HG03342 (cell line): Measurements from ENCODE around the gene GAK.
"Not testable (repeated sequence)": the region's sequence is repeated elsewhere in the genome, so short reads cannot be mapped to it uniquely, and the experiment has no call there.

ENCODE experiments used
- ATAC-seq: cut with Tn5 transposase; IDR thresholded peaks from one replicate; pipeline ENCODE4 v1.9.1; 2021; ENCODE audit warnings: mild to moderate bottlenecking, moderate library complexity; ENCODE audit not compliant: unreplicated experiment

The GAK gene

DNA sequence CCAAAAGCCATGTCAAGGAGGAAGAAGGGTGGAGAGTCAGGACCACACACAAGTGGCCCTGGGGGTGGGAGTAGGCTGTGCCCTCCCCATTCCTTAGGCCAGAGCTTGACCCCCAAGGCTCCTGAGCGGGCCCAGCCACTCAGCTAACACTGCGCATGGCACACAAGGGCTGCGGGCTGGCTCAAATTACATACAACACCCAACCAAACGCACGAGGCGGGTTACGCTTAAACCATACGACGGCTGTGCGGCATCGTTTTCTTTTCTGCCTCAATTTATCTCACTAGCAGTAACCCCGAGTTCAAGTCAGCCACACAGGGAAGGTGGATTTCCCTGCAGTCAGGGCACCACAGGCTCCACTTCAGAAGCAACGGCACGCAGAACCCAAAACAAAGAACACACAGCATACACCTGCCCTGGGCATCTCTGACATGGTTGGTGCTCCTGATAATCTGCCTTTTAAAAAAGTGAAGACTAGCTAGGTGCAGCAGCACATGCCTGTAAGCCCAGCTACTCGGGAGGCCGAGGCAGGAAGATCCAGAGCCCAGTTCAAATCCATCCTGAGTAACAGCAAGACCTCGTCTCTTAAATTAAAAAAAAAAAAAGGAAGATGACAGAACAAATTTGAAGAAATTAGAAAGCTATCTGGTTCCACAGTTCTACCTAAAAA is 2.9 kb downstream of the GAK start:
- ATAC-seq, result no peak

DNA sequence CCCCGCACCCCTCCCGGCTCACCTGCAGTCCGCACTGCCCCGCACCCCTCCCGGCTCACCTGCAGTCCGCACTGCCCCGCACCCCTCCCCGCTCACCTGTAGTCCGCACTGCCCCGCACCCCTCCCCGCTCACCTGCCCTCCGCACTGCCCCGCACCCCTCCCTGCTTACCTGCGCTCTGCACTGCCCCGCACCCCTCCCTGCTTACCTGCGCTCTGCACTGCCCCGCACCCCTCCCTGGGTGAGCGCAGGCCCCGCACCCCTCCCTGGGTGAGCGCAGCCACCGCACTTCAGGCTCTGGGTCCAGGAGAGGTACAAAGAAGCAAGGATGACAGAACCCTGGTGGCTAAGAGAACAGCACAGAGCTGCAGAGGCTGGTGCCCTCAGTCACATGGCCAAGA is 4.5 kb downstream of the GAK start:
- not testable (repeated sequence) for ATAC-seq

DNA sequence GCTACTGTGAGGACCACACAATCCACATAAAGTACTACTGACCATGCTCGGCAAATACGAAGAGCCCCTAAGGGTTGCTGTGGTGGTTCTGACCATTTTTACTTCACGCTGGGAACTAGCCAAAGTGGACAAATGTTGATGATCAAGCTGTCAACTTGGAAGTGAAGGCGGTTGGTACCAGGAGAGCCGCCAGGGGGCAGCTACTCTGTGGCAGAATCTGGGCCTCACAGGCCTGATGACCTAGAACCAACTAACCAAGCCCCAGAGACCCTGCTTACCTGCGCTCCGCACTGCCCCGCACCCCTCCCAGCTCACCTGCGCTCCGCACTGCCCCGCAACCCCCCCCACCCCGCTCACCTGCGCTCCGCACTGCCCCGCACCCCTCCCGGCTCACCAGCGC is 5.6 kb downstream of the GAK start:
- no peak for ATAC-seq

DNA sequence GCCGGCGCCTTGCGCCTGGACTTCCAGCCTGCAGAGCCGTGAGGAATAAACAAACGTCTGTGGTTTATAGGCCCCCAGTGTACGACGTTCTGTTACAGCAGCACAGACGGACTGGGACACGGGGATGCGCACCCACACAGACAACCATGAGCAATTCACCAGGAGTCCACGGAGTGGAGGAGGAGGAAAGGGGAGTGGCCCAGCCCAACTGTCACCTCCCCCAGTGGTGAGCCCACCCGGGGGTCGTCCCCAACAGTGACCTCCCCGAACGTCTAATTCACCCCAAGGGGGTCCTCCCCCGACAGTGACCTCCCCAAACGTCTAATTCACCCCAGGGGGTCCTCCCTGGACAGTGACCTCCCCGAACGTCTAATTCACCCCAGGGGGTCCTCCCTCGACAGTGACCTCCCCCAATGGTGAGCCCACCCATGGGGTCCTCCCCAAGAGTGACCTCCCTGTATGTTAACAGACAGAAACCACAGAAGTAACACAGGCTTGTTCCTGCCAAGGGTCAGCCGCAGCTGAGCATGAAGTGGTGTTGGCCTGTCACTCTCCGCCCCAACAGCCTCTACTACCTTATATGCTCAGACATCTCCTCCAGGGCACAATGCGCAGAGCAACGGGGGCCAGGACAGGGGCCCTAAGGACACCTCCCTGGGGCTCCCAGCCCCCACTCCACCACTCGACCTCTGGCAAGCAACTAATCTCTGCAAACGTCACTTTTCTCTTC is 6.2 kb downstream of the GAK start:
- no peak for ATAC-seq

DNA sequence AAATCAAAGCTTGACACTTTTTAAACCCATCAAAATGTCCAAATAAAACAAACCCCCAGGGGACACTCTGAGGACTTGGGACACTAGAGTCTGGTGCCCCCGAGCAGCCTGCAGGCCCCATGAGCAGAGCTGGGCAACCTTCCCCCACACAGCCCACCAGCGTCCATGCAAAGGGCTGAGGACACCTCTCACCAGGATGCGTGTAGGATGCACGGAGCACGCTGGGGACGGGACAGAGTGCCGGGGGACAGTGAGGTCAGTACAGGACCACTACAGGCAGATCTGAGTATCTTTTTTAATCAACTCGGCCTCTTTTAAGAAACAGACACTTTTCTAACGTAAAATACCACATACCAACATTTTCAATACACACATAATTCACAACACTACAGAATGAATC is 6.9 kb downstream of the GAK start:
- ATAC-seq, result no peak

DNA sequence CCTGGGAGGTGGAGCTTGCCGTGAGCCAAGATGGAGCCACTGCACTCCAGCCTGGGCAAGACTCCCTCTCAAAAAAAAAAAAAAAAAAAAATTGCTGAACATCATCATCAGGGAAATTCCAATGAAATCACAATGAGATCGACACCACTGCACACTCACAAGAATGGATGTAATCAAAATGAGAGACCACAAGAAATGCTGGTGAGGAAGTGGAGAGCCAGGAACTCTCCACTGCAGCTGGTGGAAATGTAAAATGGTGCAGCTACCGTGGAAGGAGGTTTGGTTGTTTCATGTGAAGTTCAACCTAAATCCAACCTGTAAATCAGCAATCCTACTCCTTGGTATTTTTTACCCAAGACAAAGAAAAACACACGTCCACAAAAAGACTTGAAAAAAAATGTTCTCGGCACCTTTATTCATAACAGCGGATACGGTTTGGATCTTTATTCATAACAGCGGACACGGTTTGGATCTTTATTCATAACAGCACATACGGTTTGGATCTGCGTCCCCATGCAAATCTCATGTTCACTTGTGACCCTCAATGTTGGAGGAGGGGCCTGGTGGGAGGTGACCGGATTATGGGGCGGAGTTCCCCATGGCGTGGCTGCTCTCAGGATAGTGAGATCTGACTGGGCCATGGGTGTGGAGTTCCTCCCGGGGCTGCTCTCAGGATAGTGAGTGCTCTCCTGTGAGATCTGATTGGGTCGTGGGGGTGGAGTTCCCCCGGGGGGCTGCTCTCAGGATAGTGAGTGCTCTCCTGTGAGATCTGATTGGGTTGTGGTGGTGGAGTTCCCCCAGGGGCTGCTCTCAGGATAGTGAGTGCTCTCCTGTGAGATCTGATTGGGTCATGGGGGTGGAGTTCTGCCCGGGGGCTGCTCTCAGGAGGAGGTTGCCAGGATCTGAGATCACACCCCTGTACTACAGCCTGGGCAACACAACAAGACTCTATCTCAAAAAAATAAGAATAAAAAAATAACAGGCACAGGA is 7.7 kb downstream of the GAK start:
- ATAC-seq, result peak; percentile 42

DNA sequence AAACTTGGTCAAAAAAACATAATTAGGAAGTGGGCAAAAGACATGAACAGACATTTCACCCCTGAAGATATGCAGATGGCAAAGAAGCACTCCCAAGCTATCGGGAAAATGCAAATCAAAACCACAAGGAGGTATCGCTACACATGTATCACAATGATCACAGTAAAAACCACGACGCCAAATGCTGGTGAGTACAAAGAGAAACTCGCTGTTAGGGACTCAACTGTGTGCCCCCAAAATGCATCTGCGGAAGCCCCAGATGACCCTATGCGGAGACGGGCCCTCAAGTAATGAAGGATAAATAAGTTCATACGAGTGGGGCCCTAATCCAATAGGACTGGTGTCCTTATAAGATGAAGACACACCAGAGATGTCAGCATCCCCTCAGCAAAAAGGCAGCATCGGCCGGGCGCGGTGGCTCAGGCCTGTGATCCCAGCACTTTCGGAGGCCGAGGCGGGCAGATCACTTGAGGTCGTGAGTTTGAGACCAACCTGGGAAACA is 10.2 kb downstream of the GAK start:
- peak; percentile 37 for ATAC-seq

DNA sequence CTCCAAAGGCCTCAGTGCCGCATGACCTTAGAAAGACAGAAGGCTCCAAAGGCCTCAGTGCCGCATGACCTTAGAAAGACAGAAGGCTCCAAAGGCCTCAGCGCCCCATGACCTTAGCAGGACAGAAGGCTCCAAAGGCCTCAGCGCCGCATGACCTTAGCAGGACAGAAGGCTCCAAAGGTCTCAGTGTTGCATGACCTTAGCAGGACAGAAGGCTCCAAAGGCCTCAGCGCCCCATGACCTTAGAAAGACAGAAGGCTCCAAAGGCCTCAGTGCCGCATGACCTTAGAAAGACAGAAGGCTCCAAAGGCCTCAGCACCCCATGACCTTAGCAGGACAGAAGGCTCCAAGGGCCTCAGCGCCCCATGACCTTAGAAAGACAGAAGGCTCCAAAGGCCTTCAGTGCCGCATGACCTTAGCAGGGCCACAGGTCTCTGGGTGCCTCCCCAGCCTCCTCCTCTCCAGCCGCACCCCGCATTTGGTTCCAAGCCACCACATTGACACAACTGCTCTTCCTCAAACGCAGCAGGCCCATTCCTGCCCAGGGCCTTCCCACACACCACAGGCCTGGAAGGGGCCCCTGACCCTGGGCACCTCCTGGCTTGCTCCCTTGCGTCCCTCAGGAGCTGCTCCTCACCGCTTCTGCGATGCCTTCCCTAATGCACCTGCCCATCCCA is 13.0 kb downstream of the GAK start:
- ATAC-seq, result not testable (repeated sequence)

DNA sequence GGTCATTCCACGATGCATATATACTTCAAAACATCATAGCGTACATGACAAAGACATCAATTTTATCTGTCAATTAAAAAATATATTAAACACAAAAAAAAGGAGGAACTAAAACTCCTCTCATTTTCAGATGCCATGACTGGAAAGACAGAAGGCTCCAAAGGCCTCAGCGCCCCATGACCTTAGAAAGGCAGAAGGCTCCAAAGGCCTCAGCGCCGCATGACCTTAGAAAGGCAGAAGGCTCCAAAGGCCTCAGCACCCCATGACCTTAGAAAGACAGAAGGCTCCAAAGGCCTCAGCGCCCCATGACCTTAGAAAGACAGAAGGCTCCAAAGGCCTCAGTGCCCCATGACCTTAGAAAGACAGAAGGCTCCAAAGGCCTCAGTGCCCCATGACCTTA is 13.5 kb downstream of the GAK start:
- not testable (repeated sequence) for ATAC-seq

DNA sequence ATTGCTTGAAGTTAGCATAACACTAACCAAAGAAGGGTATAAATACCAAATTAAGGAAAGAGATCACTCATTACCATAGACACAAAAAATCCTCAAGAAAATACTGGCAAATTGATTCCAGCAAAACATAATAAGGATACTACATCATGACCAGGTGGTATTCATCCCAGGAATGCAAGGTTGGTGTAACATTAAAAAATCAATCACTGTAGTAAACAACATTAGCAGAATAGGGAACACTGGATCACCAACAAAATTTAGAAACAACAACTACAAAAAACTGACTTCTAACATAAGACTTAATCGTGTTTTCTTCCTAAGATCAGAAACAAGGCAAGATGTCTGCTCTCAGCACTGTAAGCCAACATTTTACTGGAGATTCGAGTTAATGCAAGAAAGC is 14.1 kb downstream of the GAK start:
- ATAC-seq, result no peak

DNA sequence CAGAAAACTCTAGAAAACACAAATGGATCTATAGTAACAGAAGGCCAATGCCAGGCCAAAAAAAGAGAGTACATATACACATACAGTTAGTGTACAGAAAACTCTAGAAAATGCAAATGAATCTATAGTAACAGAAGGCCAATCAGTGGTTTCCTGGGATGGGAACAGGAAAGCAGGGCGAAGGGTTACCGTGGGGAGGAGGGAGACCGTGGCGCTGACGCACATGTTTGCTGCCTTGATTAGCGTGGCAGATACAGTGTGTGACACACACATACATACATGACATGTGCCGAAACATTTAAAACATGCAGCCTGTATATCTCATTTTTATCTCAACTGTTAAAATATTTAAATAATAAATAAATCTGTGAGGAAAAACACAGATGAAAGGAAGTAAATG is 14.7 kb downstream of the GAK start:
- ATAC-seq, result no peak

DNA sequence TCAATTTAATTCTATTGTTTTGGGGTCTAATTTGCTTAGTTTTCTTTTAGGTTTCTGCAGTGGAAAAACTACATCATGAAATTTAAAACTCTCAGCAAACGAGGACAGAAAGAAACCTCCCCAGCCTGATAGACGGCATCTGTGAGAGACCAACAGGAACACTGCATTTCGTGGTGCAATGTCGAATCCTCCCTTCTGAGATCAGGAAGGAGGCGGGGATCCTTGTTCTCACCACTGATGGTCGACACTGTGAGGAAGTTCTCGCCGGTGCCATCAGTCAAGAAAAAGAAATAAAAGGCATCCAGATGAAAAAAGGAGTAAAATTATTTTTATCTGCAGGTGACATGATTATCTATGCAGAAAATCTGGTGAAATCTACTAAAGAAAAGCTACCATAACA is 16.5 kb downstream of the GAK start:
- ATAC-seq, result no peak

DNA sequence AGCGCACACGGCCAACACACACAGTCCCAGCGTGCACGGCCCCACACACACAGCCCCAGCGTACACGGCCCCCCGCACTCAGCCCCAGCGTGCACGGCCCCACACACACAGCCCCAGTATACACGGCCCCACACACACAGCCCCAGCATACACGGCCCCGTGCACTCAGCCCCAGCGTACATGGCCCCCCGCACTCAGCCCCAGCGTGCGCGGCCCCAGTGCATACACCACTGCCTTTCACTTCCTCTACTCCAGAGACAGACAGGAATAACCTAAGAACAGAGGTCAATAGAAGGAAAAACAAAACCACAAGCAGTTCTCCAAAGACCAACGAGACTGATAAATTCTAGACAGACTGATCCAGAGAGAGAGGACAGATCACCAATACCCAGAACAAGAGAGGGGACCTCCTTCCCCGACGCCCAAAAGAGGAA is 17.1 kb downstream of the GAK start:
- no peak for ATAC-seq

DNA sequence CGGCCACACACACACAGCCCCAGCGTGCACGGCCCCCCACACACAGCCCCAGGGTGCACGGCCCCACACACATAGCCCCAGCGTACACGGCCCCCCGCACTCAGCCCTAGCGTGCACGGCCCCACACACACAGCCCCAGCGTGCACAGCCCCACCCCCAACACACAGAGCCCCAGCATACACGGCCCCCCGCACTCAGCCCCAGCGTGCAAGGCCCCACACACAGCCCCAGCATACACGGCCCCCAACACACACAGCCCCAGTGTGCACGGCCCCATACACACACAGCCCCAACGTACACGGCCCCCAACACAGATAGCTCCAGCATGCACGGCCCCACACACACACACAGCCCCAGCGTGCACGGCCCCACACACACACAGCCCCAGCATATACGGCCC is 17.6 kb downstream of the GAK start:
- ATAC-seq, result no peak

DNA sequence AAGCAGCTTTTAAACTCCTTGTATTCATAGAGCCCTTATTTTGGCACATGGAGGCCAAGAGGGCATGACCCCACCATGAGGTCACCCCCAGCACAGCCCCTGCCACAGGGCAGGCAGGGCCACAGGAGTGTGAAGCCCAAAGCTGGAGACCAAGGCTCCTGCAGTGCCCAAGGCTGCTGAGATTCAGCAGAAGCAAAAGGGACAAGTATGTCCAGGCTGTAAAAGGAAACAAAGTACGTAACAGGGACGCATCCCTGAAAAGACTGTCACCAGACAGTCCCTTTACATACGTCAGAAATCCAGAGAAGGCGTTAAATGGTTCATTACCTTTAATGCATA is 18.9 kb downstream of the GAK start:
- ATAC-seq, result no peak

DNA sequence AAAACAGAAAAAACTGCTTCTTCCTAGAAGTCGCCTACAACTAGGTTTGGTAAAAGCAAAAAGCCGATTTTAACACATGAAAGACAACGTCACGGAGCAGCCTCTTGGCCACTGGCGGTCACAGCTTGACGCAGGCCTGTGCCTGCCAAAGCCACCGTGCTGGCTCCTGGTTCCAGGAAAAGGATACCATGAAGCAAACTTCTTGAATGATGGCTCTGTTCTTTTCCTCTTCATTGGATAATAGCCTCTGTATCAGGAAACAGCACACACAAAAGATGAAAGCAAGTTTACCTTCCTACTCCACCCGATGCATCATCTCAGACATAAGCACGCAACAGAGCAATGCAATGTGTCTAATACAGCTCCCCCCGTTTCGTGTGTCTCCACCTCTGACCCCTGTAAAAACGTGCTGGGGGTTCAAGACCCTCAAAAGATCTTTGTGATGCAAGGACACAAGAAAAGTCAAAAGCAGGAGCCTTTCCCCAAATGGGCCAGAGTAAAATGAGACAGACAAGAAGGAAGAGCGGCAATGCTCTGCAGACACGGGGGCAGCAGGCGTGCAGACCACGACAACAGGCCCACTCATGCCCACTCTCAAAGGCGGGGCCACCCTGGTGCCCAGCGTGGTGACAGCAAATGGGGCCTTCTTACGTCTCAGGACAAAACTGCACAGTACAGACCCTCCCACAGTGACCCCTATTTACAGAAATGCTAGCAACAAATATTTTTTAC is 19.4 kb downstream of the GAK start:
- ATAC-seq, result no peak

DNA sequence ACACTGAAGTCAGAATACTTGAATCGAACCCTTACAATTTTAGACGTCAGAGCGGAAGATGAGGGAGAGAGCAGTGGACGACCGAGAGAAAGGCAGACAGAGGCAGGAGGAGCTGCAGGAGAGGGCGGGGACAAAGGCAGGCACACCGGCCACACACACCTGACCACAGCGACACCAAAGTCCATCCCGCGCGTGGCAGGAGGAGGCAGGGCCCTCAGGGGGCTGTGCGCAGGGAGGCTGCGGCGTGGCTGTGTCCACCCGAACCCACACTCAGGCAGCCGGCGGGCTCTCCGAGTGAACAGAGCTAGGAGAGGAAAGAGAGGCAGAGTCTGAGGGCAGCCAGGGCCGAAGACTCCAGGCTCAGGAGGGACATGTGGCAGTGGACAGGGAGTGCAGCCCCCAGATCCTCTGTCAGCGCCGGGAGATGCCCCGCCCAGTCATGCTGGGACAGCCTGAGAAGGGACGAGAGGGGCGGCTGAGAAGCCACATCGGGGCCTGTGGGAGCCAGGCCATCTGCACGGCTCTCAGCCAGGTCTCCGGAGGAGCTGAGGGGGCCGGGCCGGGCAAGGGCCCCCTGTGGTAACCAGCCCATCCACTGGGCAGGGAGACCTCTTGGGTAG is 20.1 kb downstream of the GAK start:
- ATAC-seq, result no peak

DNA sequence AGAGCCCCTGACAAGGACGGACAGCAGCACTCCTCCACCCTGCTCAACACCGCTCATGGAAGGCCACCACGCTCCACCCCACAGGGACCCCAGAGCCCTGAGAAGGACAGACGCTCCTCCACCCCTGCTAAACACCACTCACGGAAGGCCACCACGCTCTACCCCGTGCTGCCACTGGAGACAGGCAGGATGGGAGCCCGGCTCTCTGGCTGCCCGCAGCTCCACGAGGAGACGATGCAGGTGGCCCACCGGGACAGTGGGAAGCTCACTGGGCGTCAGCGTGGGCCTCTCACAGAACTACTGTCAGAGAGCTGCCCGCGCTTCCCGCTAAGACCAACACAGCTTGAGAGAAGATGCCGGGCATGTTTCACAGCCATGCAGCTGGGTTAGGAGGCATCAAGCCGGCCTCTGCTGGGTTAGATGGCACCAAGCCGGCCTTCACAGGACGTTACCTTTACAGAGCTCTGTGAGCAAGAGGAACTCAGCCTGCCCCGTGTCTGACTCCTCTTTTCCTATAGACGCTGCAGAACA is 20.8 kb downstream of the GAK start:
- ATAC-seq, result no peak

DNA sequence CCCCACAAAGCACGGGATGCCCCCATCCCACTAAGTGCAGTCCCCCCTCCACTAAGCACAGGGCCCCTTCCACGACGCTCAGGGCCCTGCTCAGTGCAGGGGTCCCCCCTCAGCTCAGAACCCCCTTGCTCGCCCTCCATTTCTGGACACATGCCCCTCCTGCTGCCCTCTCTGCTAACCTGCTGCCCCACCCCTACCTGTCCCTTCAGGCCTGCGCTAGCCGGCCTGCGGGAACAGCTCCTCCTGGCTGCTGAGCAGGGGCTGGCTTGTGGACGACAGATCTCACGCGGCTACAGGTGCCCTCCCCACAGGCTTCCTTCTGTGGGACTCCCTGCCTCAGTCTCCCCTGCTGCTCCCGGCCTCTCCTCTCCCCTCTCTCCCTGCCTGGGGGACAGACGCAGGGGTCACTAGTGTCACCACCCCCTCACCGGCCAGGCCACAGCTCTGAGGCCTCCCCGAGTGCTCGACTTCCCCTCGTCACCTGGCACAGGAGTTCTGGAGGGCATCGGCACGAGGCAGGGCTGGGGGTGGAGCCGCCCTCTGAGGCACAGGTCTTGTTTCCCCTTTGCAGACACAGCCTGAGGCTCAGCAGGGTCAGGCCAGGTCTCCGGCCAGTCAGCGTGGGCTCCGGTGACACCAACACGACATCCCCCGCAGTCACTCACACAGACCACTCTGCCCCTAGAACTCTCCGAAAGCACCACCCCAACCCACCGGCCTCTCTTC is 21.6 kb downstream of the GAK start:
- no peak for ATAC-seq
